Ectodermal cell (in vitro differentiated cells): ENCODE results near the gene ARHGEF10L.

ENCODE experiments used
- H3K27ac ChIP-seq: 2 replicates; pipeline ENCODE4 v1.7.0; 2013; ENCODE audit warnings: mild to moderate bottlenecking, low read depth, low read length; ENCODE audit not compliant: insufficient read depth, poor library complexity, severe bottlenecking
- H3K27me3 ChIP-seq: 2 replicates; pipeline ENCODE4 v1.7.0; 2013; ENCODE audit warnings: mild to moderate bottlenecking, low read length; ENCODE audit not compliant: insufficient read depth, control insufficient read depth, poor library complexity, severe bottlenecking
- H3K36me3 ChIP-seq: one replicate; pipeline ENCODE4 v1.7.0; 2013; ENCODE audit warnings: low read length; ENCODE audit not compliant: control insufficient read depth, insufficient read depth
- H3K4me1 ChIP-seq: one replicate; pipeline ENCODE4 v1.7.0; 2013; ENCODE audit warnings: low read length; ENCODE audit not compliant: control insufficient read depth, insufficient read depth
- H3K4me3 ChIP-seq: 2 replicates; pipeline ENCODE4 v1.7.0; 2013; ENCODE audit warnings: low read depth, low read length, control low read depth; ENCODE audit not compliant: insufficient read depth
- H3K9me3 ChIP-seq: 2 replicates; pipeline ENCODE4 v1.7.0; 2013; ENCODE audit warnings: mild to moderate bottlenecking, low read length, moderate library complexity; ENCODE audit not compliant: control insufficient read depth
- WGBS, 2 experiments: methylation state at CpG; one replicate each; pipeline ENCODE4 v1.1.7; 2013; ENCODE audit warnings: missing lambda C conversion rate in 2 of 2; 5-methylcytosine and 5-hydroxymethylcytosine counted together

Gene ARHGEF10L

GRCh38 chr1:17642943-17643342 lies 103.4 kb downstream of the ARHGEF10L start:
- Histone ChIP-seq H3K9me3 (no peaks in the 10 kb centered on the region), H3K36me3 (peaks cover 12% of the 10 kb centered on the region)
- 93 to 96% methylated on average over 3 of the region's 3 CpGs for WGBS, 2 experiments

GRCh38 chr1:17643861-17644703 lies 104.6 kb downstream of the ARHGEF10L start:
- no peaks in the 10 kb centered on the region for H3K9me3 ChIP-seq
- no peaks in the 10 kb centered on the region for H3K27me3 ChIP-seq
- H3K27ac ChIP-seq = no peak overlapping the region
- no peak overlapping the region for H3K4me3 ChIP-seq
- H3K4me1 ChIP-seq = no peaks in the 10 kb centered on the region
- H3K36me3 ChIP-seq = peaks cover 11% of the 10 kb centered on the region
- 89 to 94% methylated on average over 14 of the region's 14 CpGs for WGBS, 2 experiments

More at GRCh38 chr1:17642943-17643342, 103.4 kb downstream of the ARHGEF10L start:
- H3K4me1 ChIP-seq = no peaks in the 10 kb centered on the region
- H3K27ac ChIP-seq = no peak overlapping the region
- no peak overlapping the region for H3K4me3 ChIP-seq
- H3K27me3 ChIP-seq = no peaks in the 10 kb centered on the region

- H3K4me1 ChIP-seq = no peaks in the 10 kb centered on the region
- 94 to 95% methylated on average over 28 of the region's 28 CpGs for WGBS, 2 experiments
- peaks cover 4% of the 10 kb centered on the region for H3K36me3 ChIP-seq
- no peaks in the 10 kb centered on the region for H3K9me3 ChIP-seq
- no peak overlapping the region for H3K27ac ChIP-seq
- no peaks in the 10 kb centered on the region for H3K27me3 ChIP-seq
- no peak overlapping the region for H3K4me3 ChIP-seq
These were observed 105.8 kb downstream of the ARHGEF10L start for GRCh38 chr1:17645068-17645911.

- WGBS, 2 experiments = 87 to 88% methylated on average over 32 of the region's 32 CpGs
- Histone ChIP-seq H3K4me1 (no peaks in the 10 kb centered on the region), H3K27me3 (no peaks in the 10 kb centered on the region), H3K27ac (no peak overlapping the region), H3K9me3 (no peaks in the 10 kb centered on the region), H3K36me3 (peaks cover 4% of the 10 kb centered on the region), H3K4me3 (no peak overlapping the region)
These were observed 107.2 kb downstream of the ARHGEF10L start for GRCh38 chr1:17646444-17647280.

GRCh38 chr1:17648457-17649145 lies 109.1 kb downstream of the ARHGEF10L start:
- Histone ChIP-seq H3K27me3 (no peaks in the 10 kb centered on the region), H3K27ac (no peak overlapping the region), H3K36me3 (peaks cover 4% of the 10 kb centered on the region), H3K4me3 (no peak overlapping the region), H3K4me1 (peaks cover 7% of the 10 kb centered on the region), H3K9me3 (no peaks in the 10 kb centered on the region)
- 93 to 96% methylated on average over 20 of the region's 20 CpGs for WGBS, 2 experiments

GRCh38 chr1:17649371-17650106 lies 110.0 kb downstream of the ARHGEF10L start:
- 91% methylated on average over 11 of the region's 11 CpGs for WGBS, 2 experiments
- no peak overlapping the region for H3K27ac ChIP-seq
- peaks cover 4% of the 10 kb centered on the region for H3K36me3 ChIP-seq

GRCh38 chr1:17653276-17653675 lies 113.8 kb downstream of the ARHGEF10L start:
- no peaks in the 10 kb centered on the region for H3K9me3 ChIP-seq
- no peaks in the 10 kb centered on the region for H3K27me3 ChIP-seq
- WGBS, 2 experiments = 67 to 74% methylated on average over 7 of the region's 7 CpGs
- H3K4me1 ChIP-seq = peaks cover 9% of the 10 kb centered on the region
- no peak overlapping the region for H3K4me3 ChIP-seq
- peak overlapping the region; percentile 55 for H3K27ac ChIP-seq
- peaks cover 2% of the 10 kb centered on the region for H3K36me3 ChIP-seq

More at GRCh38 chr1:17649371-17650106, 110.0 kb downstream of the ARHGEF10L start:
- no peak overlapping the region for H3K4me3 ChIP-seq
- H3K4me1 ChIP-seq = peaks cover 9% of the 10 kb centered on the region
- H3K27me3 ChIP-seq = no peaks in the 10 kb centered on the region
- H3K9me3 ChIP-seq = no peaks in the 10 kb centered on the region

- Histone ChIP-seq H3K4me1 (peaks cover 9% of the 10 kb centered on the region), H3K9me3 (no peaks in the 10 kb centered on the region), H3K27me3 (no peaks in the 10 kb centered on the region), H3K4me3 (no peak overlapping the region), H3K27ac (peak overlapping the region; percentile 55), H3K36me3 (peaks cover 3% of the 10 kb centered on the region)
- WGBS, 2 experiments = 77% methylated on average over 9 of the region's 9 CpGs
These were observed 114.3 kb downstream of the ARHGEF10L start for GRCh38 chr1:17653728-17654351.
